NCI-H345 treated with DMSO at 0.1 percent for 48 hours (cell line): ENCODE data around the gene PSMG3.
A peak's percentile ranks its signal among the peaks of the same experiment; 100 is the strongest.

ENCODE experiments used
- DNase-seq: peaks from one replicate; lab custom pipeline; 2025; ENCODE audit not compliant: unreplicated experiment; lab: John Stamatoyannopoulos, UW

PSMG3 gene

DNA sequence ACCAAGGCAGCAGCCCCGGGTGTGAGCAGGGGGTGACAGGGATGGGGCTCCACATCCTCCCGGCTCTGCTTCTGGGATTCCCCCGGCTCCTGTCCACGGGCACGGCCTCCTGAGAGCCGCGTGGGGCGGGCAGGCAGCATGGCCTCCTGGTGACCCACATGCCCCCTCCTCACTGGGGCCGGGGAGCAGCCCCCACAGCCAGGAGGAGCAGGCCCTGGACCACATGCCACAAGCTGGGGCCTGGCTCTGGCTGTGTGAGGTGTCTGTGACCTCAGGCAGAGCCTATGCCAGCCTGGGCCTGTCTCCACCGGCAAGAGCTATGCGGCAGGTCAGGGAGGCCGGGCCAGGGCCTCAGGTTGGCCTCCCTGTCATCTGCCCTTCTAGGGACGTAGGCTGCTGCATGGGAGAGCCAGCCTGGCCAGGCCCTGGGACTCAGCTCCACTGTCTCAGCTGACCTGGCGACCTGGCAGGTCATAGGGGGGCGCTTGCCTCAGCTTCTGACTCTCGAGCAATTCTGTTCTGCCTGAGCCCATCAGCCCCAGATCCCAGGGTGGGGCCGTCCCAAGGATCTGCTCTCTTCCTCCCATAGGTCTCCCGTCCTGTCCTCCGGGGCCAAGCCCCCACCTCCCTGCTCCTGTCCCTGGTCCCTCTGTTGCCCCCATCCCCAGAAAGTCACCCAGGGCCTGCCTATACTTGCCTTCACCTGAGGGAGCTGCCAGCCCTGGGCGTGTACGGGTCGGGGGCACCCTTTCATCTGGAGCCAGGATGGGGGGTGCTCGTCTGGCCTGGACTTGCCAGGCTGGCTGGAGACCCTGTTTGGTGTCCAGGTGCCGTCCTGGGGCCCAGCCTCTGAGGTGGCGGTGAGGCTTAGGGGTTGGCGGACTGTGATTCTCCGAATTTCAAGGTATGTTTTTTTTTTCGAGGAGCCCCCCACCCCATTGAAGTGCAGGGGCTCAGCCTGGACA, 9.9 kb downstream of the PSMG3 start:
- DNase-seq = no peak

DNA sequence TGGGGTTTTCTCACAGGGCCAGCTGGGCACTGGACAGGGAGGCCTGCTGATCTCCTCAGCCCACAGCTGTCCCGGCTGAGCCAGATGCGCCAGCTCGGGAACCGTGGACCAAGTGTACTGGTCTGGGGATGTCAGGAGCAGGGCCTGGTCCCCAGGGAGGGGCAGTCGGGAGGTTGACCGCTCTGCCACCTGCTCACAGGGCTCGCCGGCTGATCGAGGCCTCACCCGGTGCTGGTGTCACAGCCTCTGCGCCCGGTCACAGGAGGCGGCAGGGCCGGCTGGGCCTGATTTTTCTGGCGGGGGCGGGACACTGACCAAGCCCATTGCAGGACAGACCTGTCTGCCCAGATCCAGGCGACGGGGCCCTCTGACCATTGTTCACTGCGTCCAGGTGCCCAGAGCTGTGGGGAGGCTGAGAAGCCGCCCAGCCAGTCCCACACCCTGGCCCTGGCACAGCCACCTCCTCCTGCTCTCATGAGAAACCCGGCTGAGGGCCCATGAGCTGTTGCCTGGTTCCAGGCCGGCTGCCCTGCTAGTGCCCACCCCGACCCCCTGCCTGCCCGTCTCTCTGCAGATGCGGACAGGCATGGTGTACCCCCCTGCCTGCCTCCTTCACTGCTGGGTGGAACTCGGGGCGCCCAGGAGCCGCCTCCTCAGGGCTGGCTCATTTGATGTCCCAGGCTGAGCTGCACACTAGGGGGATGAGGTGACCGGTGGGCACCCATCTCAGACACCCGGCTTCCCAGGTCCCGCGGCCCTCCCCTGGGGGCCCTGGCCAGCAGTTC, 10.8 kb downstream of the PSMG3 start:
- no peak for DNase-seq

DNA sequence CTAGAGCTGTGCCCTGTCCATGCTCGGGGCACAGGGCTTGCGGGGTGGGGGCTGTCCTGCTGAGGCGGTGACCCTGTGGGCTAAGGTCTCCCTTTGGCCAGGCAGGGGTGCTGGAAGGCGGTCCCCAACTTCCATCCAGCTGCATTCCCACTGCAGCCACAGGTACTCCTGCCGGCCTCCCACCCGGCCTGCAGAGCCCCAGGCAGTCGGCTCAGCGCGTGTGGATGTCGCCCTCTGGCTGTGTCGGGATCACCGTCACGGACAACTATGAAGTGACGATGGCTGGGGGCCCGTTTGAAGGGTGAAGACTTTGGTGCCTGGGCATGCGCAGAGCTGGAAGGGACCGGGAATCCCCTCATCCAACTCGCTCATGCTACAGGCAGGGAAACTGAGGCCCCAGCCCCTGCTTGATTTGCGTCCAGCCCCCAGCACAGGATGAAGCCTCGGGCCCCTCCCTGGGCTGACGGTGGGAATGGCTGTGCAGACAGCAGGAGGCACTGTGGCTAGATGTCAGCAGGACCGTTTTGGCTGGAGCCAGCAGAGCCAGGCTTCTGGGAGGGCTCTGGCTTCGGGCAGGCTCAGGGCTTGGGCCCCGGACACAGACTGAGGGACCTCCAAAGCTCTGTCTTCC, 11.5 kb downstream of the PSMG3 start:
- DNase-seq = no peak

DNA sequence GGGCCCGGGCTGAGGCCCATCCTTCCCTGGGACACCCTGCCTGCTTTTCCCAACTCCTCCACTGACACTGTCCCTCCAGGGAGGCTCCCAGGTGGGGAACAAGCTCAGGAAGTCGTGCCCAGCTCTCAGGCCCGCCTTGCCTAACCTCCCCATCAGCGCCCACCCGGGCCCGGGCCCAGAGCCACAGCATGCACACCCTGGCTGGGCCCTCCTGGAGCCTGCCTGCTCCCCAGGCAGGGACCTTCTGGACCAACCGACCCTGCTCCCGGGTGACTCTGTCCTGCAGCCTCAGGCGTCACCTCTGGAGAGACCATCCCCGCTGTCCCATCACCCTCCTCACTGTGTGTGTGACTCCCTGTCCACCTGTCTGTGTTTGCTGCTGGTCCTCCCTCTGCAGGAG, 12.1 kb downstream of the PSMG3 start:
- DNase-seq = no peak

DNA sequence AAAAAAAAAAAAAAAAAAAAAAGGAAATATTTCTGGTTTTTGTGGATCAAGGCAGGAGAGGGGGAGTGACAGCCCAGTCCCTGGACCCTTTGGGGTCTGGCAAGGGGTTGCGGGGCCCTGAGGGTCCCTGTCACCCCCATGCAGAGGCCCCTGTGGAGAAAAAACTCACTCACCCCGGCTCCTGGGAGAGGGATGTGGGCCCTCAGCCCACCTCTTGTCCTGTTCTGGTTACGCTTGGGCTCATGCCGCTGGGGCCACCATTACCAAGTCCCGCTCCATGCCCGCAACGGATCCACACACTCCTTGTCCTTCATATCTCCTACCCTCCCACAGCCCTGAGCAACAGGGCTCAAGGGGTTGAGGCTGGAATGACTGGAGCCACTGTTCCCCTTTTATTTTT, 12.8 kb downstream of the PSMG3 start:
- DNase-seq = no peak

DNA sequence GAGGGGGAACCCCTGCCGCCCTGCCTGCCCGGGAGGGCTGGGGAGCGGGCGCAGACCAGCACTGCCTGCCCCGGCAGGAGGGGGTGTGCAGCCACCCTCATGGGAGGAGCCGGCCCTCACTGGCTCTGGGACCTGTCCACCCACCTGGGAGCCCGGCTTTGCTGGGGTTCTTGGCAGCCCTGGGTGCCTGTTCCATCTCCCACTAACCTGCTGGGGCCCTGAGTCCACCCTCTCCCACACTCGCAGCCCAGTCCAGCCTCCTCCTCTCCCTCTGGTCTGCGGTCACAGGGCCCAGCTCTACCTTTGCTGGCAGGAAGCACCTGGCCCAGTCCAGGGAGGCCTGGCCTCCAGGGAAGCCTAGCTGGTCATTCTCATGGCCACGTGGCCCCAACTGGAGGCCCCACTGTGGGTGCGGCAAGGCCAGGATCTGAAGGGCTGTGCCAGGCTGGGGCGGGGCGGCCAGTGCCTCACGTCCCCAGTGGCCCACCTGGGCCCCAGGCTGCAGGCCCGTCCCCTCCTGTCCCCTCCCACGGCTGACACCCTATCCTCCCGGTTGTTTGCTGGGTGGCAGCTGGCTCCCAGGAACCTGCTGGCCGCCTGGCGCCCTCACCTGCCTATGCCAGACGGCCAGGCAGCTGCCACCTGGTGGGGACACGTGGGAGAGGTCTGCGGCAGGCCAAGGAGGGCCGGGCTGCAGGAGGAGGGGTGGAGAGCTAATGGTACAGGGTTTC, 13.9 kb downstream of the PSMG3 start, which contains the start of gene TMEM184A:
TMEM184A (minus strand) TSS at position 393 of the 731 bp plus-strand sequence. CDS start 721 bp downstream, outside the sequence.
- peak; percentile 78 for DNase-seq

DNA sequence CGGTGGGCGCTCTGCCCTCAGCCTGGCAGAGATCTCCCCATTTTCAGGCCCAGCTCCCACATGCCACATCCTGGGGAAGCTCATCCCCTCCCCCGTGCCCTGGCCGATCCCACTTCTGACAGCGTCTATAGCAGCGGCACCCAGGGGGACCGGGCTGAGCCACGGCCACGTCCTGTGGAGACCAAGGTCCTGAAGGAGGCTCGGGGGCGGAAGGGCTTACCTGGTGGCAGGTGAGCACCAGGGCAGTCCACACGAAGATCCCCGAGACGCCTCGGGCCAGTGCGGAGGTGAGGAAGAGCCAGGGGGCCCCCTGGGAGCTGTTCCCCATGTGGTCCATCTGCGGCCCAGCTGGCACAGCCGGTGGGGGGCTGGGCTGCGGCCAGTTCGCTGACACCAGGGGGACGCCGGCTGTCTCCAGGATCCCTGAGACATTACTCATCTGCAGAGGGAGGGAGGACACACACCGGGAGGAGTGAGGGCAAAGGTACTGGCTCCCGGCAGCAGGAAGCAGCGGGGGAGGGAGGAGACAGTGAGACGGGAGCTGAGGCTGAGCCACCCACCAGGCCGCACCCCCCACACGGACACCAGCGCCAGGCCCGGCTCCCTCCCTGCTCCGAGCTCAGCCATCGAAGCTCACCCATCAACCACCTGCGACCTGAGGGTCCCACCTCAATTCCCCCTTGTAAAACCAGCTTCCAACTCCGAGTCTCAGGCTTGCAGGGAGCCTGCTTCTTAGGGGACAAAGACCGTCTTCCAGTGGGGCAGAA, 14.6 kb downstream of the PSMG3 start:
- DNase-seq = no peak

DNA sequence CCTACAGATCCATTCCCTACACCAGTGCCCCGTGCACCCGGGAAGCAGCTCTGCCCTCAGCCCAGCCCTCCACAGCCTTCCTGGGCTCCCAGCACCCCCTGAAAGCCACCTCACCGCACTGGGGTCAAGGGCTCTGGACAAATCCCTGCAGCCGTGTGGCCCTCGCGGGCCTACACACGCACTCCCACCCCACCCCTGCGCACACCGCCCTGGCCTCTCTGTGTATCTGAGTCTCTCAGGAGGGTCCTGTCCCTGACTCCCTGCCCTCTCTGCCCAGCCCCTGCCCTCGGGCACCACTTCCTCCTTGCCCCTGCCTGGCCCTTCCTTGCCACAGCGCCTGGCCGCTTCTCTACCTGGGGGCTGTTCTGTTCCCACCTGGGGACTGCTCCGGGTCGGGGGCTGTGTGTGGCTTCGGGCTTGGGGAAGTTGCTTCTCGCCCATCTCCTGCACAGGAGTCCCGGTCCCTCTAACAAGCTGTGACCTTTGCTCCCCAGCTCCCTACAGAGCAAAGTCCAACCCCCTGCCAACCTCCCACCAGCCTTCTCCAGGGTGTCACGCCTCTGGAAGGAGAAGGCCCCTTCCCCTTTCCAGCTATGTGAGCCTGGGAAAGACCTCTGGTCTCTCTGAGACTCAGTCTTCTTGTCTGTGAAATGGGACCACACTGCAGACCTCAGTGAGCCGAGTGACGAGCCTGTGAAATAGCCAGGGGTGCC, 15.3 kb downstream of the PSMG3 start:
- no peak for DNase-seq

DNA sequence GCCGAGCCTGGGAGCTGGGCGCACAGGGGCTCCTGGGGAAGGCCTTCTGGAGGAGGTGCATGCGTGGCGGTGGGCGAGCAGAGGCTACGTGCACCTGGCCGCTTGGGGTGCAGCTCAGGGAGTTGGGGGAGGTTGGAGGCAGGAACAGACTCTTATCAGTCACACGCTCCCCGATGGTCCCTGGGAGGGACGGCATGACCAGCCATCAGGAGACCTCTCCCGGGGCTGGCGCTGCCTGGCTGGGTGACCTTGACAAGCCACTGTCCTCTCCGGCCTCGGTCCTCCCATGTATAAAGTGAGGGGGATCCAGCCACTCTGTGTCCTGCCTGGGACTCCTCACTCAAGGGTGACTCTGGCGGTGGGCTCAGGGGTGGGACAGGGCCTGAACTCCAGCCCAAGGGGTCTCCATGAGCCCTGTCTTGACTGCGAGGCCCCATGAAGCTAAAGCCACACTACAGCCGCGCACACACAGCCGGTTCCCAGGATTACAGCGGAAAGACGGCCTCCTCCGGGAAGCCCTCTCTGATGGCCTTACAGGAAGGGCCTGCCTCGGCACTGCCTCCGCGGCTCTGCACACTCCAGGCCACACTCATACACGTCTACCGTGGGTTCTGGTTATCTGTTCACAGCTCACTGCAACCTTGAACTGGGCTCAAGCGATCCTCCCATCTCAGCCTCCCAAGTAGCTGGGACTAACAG, 16.2 kb downstream of the PSMG3 start:
- DNase-seq = no peak

DNA sequence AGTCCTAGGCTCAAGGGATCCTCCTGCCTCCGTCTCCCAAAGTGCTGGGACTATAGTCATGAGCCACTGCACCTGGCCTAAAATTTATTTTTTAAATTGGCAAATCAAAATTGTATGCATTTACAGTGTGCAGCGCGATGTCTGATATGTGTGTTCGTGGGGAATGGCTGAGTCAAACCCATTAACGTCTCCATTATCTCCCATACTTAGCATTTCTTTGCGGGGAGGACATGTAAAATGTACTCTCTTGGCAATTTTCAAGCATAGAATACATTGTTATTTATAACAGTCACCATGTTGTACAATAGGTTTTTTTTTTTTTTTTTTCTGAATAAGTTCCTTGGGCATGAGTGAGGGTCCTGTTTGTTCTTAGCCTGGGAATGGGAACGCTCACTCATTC, 17.6 kb downstream of the PSMG3 start:
- DNase-seq = no peak

DNA sequence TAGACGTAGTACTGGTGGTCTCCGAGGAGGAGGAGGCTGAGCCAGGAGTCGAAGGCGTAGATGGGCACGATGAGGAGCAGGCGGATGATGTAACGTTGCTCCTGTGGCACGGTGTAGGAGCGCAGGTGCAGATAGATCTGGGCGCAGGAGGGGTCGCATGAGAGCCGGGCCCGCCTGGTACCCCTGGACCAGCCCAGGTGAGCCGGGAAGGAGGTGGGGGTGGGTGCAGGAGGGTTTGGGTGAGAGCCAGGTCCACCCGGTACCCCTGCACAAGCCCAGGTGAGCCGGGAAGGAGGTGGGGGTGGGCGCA, 19.0 kb downstream of the PSMG3 start:
- DNase-seq = no peak

DNA sequence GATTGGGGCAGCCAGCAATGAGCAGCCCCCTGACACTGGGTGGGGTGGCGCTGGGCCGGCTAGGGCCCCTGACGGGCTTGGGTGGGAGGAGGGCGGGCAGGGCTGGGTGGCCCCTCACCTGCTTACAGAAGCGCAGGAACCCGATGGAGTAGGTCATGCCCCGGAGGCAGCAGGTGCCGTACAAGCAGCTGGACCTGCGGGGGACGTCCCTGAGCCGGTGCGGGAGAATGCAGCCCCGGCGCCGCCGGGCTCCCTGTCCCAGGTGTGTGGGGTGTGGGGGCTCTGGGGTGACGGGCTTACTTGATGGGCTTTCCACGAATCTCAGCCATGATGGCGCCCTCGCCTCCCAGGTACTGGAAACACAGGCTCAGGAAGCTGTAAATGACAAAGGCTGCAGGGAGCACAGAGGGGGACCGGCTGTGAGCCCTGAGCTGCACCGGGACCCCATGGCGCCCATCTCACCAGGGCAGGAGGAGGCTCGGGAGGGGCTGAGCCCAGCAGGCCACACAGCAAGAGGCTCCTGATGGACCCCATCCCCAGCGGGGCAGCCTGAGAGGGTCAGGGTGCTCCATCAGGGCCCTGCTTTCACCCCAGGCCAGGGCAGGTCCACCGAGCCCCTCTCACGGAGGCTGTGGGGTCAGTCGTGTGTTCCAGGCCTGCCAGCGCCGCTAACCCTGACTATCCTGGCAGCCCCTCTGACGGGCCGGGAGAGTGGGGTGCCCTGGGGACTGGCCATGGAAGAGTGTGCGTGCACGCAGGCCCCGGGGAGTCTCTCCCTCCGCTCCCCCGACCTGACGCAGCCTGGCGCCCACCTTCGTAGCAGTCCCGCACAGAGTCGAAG, 19.6 kb downstream of the PSMG3 start:
- DNase-seq = no peak

DNA sequence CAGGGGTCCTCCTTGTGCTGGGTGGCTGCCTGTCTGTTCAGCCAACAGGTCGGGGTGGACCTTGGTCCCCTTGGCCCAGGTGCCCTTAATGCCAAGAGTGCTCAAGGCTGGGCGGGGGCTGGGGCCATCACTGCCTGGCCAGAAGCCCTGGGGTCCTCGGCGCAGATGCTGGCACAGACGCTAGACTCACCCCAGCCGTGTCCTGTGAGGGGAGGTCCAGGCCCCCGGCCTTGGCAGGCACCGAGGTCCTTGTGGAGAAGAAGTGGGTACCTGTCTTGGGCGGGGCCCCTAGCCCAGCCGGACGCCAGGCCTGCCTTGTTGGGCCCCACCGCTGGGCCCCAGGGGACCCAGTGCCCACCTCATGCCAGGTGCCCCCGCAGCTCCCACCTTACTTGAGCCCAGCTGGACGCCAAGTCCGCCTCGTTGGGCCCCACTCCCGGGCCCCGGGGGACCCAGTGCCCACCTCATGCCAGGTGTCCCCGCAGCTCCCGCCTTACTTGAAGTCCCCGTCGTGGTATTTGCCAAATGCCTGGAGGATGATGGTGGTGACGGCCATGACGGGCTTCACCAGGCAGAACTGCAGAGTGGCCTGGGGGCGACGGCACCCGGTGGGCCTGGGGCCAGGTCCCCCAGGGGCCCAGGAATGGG, 20.4 kb downstream of the PSMG3 start:
- no peak for DNase-seq

DNA sequence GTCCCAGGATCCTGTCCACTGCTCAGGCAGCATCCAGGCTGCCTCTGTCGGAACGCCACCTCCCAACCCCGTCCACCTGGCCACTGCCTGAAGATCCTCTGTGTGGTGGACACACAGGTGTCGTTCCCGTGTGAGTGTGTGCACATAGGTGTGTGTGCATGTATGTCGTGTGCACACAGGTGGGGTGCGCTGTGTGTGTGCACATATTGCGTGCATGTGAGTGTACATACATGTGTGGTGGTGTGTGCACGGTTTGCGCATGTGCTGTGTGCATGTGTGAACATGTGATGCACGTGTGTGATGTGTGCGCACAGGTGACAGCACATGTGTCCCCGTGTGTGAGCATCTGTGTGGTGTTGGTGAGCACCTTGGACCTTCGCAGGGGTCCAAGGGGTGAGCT, 20.9 kb downstream of the PSMG3 start:
- no peak for DNase-seq

DNA sequence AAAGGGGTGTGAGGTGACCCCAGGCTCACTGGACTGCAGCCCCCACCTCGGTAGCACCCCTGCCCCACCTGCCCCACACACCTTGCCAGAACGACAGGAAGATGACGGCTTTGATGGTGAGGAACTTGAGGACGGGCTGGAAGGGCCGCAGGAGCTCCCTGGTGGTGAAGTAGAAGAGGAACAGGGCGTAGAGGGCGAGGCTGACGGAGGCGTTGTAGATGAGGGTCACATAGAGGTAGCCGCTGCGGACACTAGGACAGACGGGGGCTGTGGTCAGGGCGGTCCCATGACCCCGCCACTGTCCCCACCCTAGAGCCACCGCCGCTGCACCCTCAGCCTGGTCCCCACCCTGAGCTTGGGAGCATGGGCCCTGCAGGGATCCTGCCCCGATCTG, 21.4 kb downstream of the PSMG3 start:
- DNase-seq = no peak

DNA sequence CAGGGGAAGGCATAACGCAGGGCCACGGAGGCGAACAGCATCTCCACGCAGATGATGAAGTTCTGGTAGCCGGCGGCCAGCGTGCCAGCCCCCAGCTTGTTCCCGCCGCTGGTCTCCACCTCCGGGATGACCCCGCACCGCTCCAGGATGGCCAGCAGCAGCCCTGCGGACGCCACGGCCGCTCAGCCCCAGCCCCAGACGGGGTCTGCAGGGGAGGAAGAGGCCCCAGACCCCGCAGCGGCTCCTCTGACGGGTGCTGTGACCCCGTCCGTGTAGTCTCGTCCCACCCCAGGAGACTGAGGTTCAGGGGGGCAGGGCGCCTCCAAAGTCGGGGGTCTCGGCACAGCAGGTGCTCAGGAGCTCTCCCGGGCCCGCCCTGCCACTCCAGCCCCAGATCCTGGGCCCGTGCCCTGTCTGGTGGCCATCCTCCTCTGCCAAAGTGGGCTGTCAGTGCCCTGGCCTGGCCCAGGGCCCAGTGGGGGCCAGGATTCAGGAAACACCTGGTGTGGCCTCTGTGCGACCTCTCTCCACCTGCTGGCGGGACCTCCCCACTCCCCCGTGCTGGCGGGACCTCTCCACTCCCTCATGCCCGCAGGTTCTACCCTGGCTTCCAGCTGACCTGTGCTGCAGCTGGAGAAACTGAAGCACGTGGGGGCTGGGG, 21.9 kb downstream of the PSMG3 start:
- DNase-seq = no peak
